ENCODE data around the gene KIF1B. TPM values are rescaled to one million over a fixed set of nuclear protein-coding genes. Genes with fewer than 3 reads are reported as not detected.

KIF1B gene
- total RNA-seq, 1 experiment from 2014 or later: 70.1 TPM

GRCh38 chr1:10399444-10399941, 189.1 kb downstream of the KIF1B start:
- ChIA-PET POLR2A (interaction anchor here (0.5 to 1.3 kb wide), 4 partner anchors 14 to 588 kb away, joined by 3 to 6 read pairs (median 4); partner anchors contain the start of gene CENPS), CTCF (interaction anchor here (0.6 to 2.7 kb wide), 6 partner anchors 12 to 189 kb away, joined by 3 to 15 read pairs (median 6); partner anchors contain the start of genes CENPS and KIF1B)
- no peak for TF ChIP-seq KAT7 (CRISPR knock-in tag; IDR thresholded peaks at IDR 0.05; ENCODE audit: borderline replicate concordance)
- TF ChIP-seq ZNF423 (CRISPR knock-in tag; IDR thresholded peaks at IDR 0.05): peak; percentile 20; the same call in 1 of the 2 replicates
- 0 out of 2 replicates have a peak, but pooled peaks have one; percentile 3 for TF ChIP-seq HMGXB4 (CRISPR knock-in tag; IDR thresholded peaks at IDR 0.05)
- TF ChIP-seq FOXP1 (CRISPR knock-in tag; IDR thresholded peaks at IDR 0.05; ENCODE audit: borderline replicate concordance): no peak; the same call in 1 of the 2 replicates
- no peak for ATAC-seq
- Mint-ChIP-seq H3K27ac (peak overlapping the region; percentile 95), H3K4me3 (peak overlapping the region; percentile 92), H3K36me3 (peaks cover 41% of the 10 kb centered on the region), H3K4me1 (peaks cover 12% of the 10 kb centered on the region), H3K27me3 (ENCODE audit: low read depth) (no peaks in the 10 kb centered on the region; the same call in 1 of the 2 replicates), H3K9me3 (peaks cover 4% of the 10 kb centered on the region; the same call in 1 of the 2 replicates)
- DNase-seq (ENCODE audit: low spot score): no peak

- Mint-ChIP-seq H3K9me3 (0 out of 2 replicates have a peak, but pooled peaks cover 4% of the 10 kb centered on the region), H3K27me3 (ENCODE audit: low read depth) (no peaks in the 10 kb centered on the region; the same call in 1 of the 2 replicates), H3K27ac (peak overlapping the region; percentile 95), H3K4me3 (peak overlapping the region; percentile 92), H3K4me1 (peaks cover 12% of the 10 kb centered on the region), H3K36me3 (peaks cover 44% of the 10 kb centered on the region)
- CTCF ChIA-PET: interaction anchor here (0.6 to 2.7 kb wide), 4 partner anchors 23 to 30 kb away, joined by 3 to 15 read pairs (median 8); partner anchors contain the start of gene CENPS
- ATAC-seq (no peak), DNase-seq (ENCODE audit: low spot score) (no peak)
- no peak for TF ChIP-seq SP1 (CRISPR knock-in tag; conservative IDR thresholded peaks at IDR 0.05)
- no peak for TF ChIP-seq ZNF423 (CRISPR knock-in tag; IDR thresholded peaks at IDR 0.05)
- TF ChIP-seq MYBL2 (CRISPR knock-in tag; IDR thresholded peaks at IDR 0.05): no peak
- no peak for TF ChIP-seq ERG (CRISPR knock-in tag; IDR thresholded peaks at IDR 0.05)
- TF ChIP-seq TEAD1 (CRISPR knock-in tag; IDR thresholded peaks at IDR 0.05): no peak
- TF ChIP-seq, protein P1, sequence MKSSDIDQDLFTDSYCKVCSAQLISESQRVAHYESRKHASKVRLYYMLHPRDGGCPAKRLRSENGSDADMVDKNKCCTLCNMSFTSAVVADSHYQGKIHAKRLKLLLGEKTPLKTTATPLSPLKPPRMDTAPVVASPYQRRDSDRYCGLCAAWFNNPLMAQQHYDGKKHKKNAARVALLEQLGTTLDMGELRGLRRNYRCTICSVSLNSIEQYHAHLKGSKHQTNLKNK (CRISPR knock-in tag; IDR thresholded peaks at IDR 0.05): no peak
- POLR2A ChIA-PET: interaction anchor here (0.5 to 1.3 kb wide), 4 partner anchors 14 to 588 kb away, joined by 3 to 6 read pairs (median 4); partner anchors contain the start of gene CENPS
Observed at GRCh38 chr1:10400013-10400412, 189.6 kb downstream of the KIF1B start.

DNA sequence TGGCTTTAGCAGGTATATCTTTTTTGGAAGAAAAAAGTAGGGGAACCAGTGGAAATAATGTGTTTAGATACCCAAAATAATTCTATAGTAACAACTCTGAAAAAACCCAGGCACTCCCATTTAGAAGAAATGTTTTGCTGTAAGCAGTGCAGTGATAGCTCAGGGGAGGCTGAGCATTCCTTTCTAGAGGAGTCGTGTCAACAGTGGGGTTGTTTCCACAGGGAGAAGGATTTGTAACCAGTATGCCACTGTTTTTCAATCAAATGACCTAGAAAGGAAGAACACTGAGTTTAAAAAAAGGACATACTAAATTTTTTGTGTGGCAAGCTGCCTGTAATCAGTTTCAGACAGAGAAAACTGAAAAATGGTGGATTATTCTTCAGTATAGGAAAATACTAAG, 190.9 kb downstream of the KIF1B start:
- CTCF ChIA-PET: no interaction called here
- H3K27ac Mint-ChIP-seq: peak overlapping the region; percentile 37
- peaks cover 47% of the 10 kb centered on the region for H3K36me3 Mint-ChIP-seq
- 0 out of 2 replicates have a peak, but pooled peaks cover 4% of the 10 kb centered on the region for H3K9me3 Mint-ChIP-seq
- H3K4me3 Mint-ChIP-seq: no peak overlapping the region
- POLR2A ChIA-PET: no interaction called here
- peaks cover 12% of the 10 kb centered on the region for H3K4me1 Mint-ChIP-seq
- ATAC-seq (no peak), DNase-seq (ENCODE audit: low spot score) (no peak)
- H3K27me3 Mint-ChIP-seq (ENCODE audit: low read depth): no peaks in the 10 kb centered on the region; the same call in 1 of the 2 replicates
- no peak for TF ChIP-seq CBFB (CRISPR knock-in tag; IDR thresholded peaks at IDR 0.05; ENCODE audit: low read depth)
- no peak for TF ChIP-seq PREB (CRISPR knock-in tag; IDR thresholded peaks at IDR 0.05; ENCODE audit: borderline replicate concordance)
- TF ChIP-seq SMAD3 (CRISPR knock-in tag; IDR thresholded peaks at IDR 0.05; ENCODE audit: borderline replicate concordance): no peak
- no peak for TF ChIP-seq ZNF671 (CRISPR knock-in tag; IDR thresholded peaks at IDR 0.05)
- TF ChIP-seq USF1 (CRISPR knock-in tag; IDR thresholded peaks at IDR 0.05): no peak
- TF ChIP-seq ELF4 (CRISPR knock-in tag; IDR thresholded peaks at IDR 0.05; ENCODE audit: low read depth): no peak
- TF ChIP-seq STAT6 (CRISPR knock-in tag; conservative IDR thresholded peaks at IDR 0.05; ENCODE audit: low read depth): no peak
- TF ChIP-seq, protein P2, sequence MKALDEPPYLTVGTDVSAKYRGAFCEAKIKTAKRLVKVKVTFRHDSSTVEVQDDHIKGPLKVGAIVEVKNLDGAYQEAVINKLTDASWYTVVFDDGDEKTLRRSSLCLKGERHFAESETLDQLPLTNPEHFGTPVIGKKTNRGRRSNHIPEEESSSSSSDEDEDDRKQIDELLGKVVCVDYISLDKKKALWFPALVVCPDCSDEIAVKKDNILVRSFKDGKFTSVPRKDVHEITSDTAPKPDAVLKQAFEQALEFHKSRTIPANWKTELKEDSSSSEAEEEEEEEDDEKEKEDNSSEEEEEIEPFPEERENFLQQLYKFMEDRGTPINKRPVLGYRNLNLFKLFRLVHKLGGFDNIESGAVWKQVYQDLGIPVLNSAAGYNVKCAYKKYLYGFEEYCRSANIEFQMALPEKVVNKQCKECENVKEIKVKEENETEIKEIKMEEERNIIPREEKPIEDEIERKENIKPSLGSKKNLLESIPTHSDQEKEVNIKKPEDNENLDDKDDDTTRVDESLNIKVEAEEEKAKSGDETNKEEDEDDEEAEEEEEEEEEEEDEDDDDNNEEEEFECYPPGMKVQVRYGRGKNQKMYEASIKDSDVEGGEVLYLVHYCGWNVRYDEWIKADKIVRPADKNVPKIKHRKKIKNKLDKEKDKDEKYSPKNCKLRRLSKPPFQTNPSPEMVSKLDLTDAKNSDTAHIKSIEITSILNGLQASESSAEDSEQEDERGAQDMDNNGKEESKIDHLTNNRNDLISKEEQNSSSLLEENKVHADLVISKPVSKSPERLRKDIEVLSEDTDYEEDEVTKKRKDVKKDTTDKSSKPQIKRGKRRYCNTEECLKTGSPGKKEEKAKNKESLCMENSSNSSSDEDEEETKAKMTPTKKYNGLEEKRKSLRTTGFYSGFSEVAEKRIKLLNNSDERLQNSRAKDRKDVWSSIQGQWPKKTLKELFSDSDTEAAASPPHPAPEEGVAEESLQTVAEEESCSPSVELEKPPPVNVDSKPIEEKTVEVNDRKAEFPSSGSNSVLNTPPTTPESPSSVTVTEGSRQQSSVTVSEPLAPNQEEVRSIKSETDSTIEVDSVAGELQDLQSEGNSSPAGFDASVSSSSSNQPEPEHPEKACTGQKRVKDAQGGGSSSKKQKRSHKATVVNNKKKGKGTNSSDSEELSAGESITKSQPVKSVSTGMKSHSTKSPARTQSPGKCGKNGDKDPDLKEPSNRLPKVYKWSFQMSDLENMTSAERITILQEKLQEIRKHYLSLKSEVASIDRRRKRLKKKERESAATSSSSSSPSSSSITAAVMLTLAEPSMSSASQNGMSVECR (CRISPR knock-in tag; IDR thresholded peaks at IDR 0.05; ENCODE audit: borderline replicate concordance): no peak
